Progenitor cell of endocrine pancreas (in vitro differentiated cells): ENCODE data around the gene DTNB. TPM values are rescaled to one million over a fixed set of nuclear protein-coding genes. Genes with fewer than 3 reads are reported as not detected.

Experiments
- DNase-seq: peaks from one replicate; pipeline ENCODE4 v3.0.0; 2021; ENCODE audit warnings: low spot score; ENCODE audit not compliant: unreplicated experiment
- H3K27ac Mint-ChIP-seq: 2 replicates; pipeline ENCODE4 v1.8.0; 2021; ENCODE audit warnings: mild to moderate bottlenecking, moderate library complexity, mixed read lengths
- H3K27me3 Mint-ChIP-seq: 2 replicates; pipeline ENCODE4 v1.8.0; 2021; ENCODE audit warnings: mixed read lengths
- H3K36me3 Mint-ChIP-seq: 2 replicates; pipeline ENCODE4 v1.8.0; 2022; ENCODE audit warnings: mixed read lengths; ENCODE audit not compliant: insufficient read depth
- H3K4me1 Mint-ChIP-seq: 2 replicates; pipeline ENCODE4 v1.8.0; 2021; ENCODE audit warnings: low read depth, mixed read lengths
- H3K4me3 Mint-ChIP-seq: 2 replicates; pipeline ENCODE4 v1.8.0; 2021; ENCODE audit warnings: low read depth, mild to moderate bottlenecking, moderate library complexity, mixed read lengths
- H3K9me3 Mint-ChIP-seq: 2 replicates; pipeline ENCODE4 v1.8.0; 2021; ENCODE audit warnings: low read depth, mixed read lengths
- CTCF ChIP-seq: fragments of 200-600 bp; sonication (generic); IDR thresholded peaks from one replicate; pipeline ENCODE4 v1.5.0; 2021; ENCODE audit warnings: antibody characterized with exemption, mild to moderate bottlenecking; ENCODE audit not compliant: unreplicated experiment
- total RNA-seq: library from RNA; stranded (reverse); gene quantifications from 2 replicates; pipeline ENCODE4 v1.2.1, GENCODE V29; 2021

DTNB gene
- total RNA-seq, 1 donor from 2014 or later = 29.3 TPM

DNA sequence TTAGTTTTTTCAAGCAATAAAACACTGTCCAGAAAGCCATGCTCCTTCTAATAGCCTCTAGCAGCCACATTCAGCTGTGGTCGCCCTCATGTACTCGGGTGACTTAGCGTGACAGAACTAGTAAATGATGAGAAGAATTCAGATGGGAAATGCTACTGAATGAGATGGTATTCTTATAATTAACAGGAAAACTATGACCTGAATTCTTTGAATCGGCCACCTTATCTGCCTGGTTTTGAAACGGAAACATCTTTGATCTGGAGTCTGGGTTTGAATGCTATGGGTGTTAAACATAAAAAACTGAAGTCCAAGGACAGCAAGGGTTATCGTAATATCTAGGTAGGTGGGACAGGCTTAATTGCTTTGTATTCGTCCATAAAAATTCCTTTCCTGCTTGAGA, 192.8 kb downstream of the DTNB start:
- TF ChIP-seq CTCF = no peak
- peaks cover 5% of the 10 kb centered on the region for H3K36me3 Mint-ChIP-seq
- no peak overlapping the region for H3K4me3 Mint-ChIP-seq
- no peaks in the 10 kb centered on the region for H3K27me3 Mint-ChIP-seq
- H3K4me1 Mint-ChIP-seq = no peaks in the 10 kb centered on the region
- no peak for DNase-seq
- H3K9me3 Mint-ChIP-seq = peaks cover 3% of the 10 kb centered on the region
- H3K27ac Mint-ChIP-seq = no peak overlapping the region

DNA sequence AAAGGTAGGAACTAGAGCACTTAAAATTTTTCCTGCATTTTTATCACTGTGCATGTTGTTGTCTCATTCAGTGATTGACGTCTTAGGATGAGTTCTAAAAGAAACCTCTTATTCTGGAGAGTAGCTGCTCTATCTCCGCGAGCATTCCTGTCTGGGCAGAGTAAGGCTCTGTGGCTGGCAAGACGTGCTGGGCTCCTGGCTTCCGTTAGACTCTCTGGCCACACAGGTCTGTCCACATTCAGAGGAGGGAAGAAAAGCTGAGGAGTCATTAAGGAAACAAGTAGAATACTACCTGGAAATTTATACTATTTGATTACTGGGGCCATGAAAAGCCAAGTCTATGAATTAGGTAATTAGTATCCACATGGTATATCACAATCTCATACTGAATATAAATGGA, 193.6 kb downstream of the DTNB start:
- no peak overlapping the region for H3K4me3 Mint-ChIP-seq
- no peaks in the 10 kb centered on the region for H3K4me1 Mint-ChIP-seq
- TF ChIP-seq CTCF = no peak
- H3K36me3 Mint-ChIP-seq = peaks cover 12% of the 10 kb centered on the region
- H3K9me3 Mint-ChIP-seq = peaks cover 9% of the 10 kb centered on the region
- no peak for DNase-seq
- H3K27ac Mint-ChIP-seq = no peak overlapping the region
- H3K27me3 Mint-ChIP-seq = no peaks in the 10 kb centered on the region

DNA sequence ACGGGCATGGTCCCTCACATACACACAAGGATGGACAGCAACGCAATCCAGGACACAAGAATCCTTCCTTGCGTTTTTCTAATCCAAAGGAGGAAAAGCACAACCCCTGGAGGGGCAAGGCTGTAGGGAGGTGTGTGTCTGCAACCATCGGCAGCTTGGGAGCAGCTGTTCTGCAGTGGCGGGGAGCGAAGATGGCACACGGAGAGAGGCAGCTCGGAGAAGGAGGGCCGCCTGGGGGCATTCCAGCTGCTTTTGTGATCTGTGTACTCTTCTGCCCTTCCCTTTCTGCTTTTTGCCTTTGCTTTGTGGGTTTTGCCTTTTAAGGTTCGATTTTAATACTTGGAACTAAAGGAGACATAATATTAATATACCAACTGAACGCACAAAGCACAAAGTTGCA, 194.6 kb downstream of the DTNB start:
- Mint-ChIP-seq H3K4me1 (no peaks in the 10 kb centered on the region), H3K36me3 (peaks cover 15% of the 10 kb centered on the region)

DNA sequence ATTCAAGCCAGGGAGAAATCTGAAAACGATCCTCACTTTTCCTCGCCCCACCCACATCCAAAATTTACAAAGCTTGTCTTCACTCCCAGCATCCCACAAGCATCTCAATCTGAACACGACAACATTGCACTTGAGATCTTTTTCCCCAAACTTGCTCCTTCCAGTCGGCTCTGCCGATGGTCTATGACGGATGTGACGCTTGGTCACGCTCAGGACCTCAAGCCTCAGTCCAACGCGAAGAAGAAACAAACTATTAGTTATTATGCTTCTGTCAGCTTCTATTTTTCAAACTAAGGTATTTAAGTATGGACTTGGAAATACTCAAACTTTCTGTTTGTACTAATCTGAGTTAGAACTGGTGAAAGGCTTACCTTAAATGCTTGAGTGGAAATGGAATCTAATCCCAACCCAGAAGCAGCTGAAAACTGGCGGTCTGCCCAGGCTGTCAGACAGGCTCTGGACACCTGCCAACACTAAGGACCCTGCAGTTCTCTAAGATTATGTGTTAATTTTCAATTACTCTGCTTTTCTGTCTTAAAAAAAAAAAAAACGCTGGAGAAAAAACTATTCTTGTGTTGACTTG, 199.5 kb downstream of the DTNB start:
- Mint-ChIP-seq H3K27me3 (no peaks in the 10 kb centered on the region), H3K27ac (no peak overlapping the region), H3K9me3 (peaks cover 11% of the 10 kb centered on the region), H3K36me3 (peaks cover 22% of the 10 kb centered on the region), H3K4me3 (no peak overlapping the region), H3K4me1 (no peaks in the 10 kb centered on the region)
- TF ChIP-seq CTCF = no peak
- no peak for DNase-seq

More for the DNA sequence above, 194.6 kb downstream of the DTNB start:
- no peak overlapping the region for H3K4me3 Mint-ChIP-seq
- DNase-seq = no peak
- H3K27me3 Mint-ChIP-seq = no peaks in the 10 kb centered on the region
- H3K27ac Mint-ChIP-seq = no peak overlapping the region
- no peak for TF ChIP-seq CTCF
- peaks cover 11% of the 10 kb centered on the region for H3K9me3 Mint-ChIP-seq

- no peaks in the 10 kb centered on the region for H3K4me1 Mint-ChIP-seq
- no peak for TF ChIP-seq CTCF
- DNase-seq = no peak
- peaks cover 11% of the 10 kb centered on the region for H3K9me3 Mint-ChIP-seq
- H3K27ac Mint-ChIP-seq = no peak overlapping the region
- no peak overlapping the region for H3K4me3 Mint-ChIP-seq
- H3K27me3 Mint-ChIP-seq = no peaks in the 10 kb centered on the region
- peaks cover 22% of the 10 kb centered on the region for H3K36me3 Mint-ChIP-seq
Measured at GRCh38 chr2:25473131-25473530, 200.2 kb downstream of the DTNB start.
